Mesodermal cell (in vitro differentiated cells): ENCODE measurements around the gene LONRF2.

Source experiments
- H3K27ac ChIP-seq: 2 replicates; pipeline ENCODE4 v1.7.0; 2013; ENCODE audit warnings: mild to moderate bottlenecking, low read depth, low read length, moderate library complexity; ENCODE audit not compliant: severe bottlenecking
- H3K36me3 ChIP-seq: 2 replicates; pipeline ENCODE4 v1.7.1; 2013; ENCODE audit warnings: mild to moderate bottlenecking, low read length, moderate library complexity; ENCODE audit not compliant: control insufficient read depth, insufficient read depth
- H3K4me1 ChIP-seq: one replicate; pipeline ENCODE4 v1.7.1; 2013; ENCODE audit warnings: mild to moderate bottlenecking, low read length; ENCODE audit not compliant: insufficient read depth, control insufficient read depth, poor library complexity, severe bottlenecking
- H3K4me3 ChIP-seq: 2 replicates; pipeline ENCODE4 v1.7.0; 2013; ENCODE audit warnings: low read length, control low read depth, mild to moderate bottlenecking; ENCODE audit not compliant: insufficient read depth, poor library complexity, severe bottlenecking; ENCODE audit errors: extremely low read depth
- H3K9me3 ChIP-seq: 2 replicates; pipeline ENCODE4 v1.7.1; 2013; ENCODE audit warnings: mild to moderate bottlenecking, low read length, moderate library complexity; ENCODE audit not compliant: control insufficient read depth
- WGBS, 2 experiments: methylation state at CpG; one replicate each; pipeline ENCODE4 v1.1.5; 2013; ENCODE audit warnings: missing lambda C conversion rate in 2 of 2; ENCODE audit not compliant: insufficient coverage in 2 of 2; 5-methylcytosine and 5-hydroxymethylcytosine counted together

The LONRF2 gene

GRCh38 chr2:100274566-100275199 is 47.6 kb downstream of the LONRF2 start:
- Histone ChIP-seq H3K27ac (no peak overlapping the region), H3K36me3 (no peaks in the 10 kb centered on the region), H3K4me1 (peaks cover 3% of the 10 kb centered on the region), H3K9me3 (no peaks in the 10 kb centered on the region), H3K4me3 (no peak overlapping the region)
- 91 to 94% methylated on average over 16 of the region's 17 CpGs for WGBS, 2 experiments

DNA sequence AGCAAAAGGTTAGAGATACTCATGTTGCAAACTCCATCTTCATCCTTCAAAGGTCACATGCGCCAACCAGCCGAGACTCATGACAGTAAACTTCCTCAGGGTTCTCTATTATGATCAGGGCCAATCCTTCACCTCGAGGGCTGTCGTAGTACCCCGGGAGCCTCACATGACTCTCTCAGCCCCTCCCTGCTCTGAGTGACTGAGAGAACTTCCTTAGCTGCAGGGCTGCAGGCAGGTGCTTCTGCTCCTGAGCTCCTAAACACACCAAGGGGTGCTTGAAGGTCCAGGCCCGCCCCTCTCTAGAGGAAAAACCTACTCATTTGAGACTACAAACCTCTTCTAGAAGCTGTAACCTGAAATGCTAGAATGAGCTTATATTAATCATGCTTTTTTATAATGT is 48.2 kb downstream of the LONRF2 start:
- no peaks in the 10 kb centered on the region for H3K36me3 ChIP-seq
- H3K4me1 ChIP-seq, result peaks cover 3% of the 10 kb centered on the region
- H3K27ac ChIP-seq, result no peak overlapping the region
- H3K9me3 ChIP-seq, result no peaks in the 10 kb centered on the region
- H3K4me3 ChIP-seq, result no peak overlapping the region
- 80% methylated on average over 3 to 6 of the region's 6 CpGs for WGBS, 2 experiments

GRCh38 chr2:100273387-100273786 is 48.9 kb downstream of the LONRF2 start:
- Histone ChIP-seq H3K27ac (no peak overlapping the region), H3K4me3 (no peak overlapping the region), H3K9me3 (no peaks in the 10 kb centered on the region), H3K4me1 (peaks cover 3% of the 10 kb centered on the region), H3K36me3 (no peaks in the 10 kb centered on the region)
- no CpG with 5 or more reads among the region's 1 CpG for WGBS, 2 experiments

GRCh38 chr2:100272841-100273329 is 49.4 kb downstream of the LONRF2 start:
- Histone ChIP-seq H3K27ac (no peak overlapping the region), H3K36me3 (no peaks in the 10 kb centered on the region), H3K4me1 (peaks cover 3% of the 10 kb centered on the region), H3K4me3 (no peak overlapping the region), H3K9me3 (no peaks in the 10 kb centered on the region)
- 94% methylated on average over 7 to 8 of the region's 10 CpGs for WGBS, 2 experiments

GRCh38 chr2:100271210-100271609 is 51.1 kb downstream of the LONRF2 start:
- H3K9me3 ChIP-seq, result no peaks in the 10 kb centered on the region
- H3K4me1 ChIP-seq, result peaks cover 3% of the 10 kb centered on the region
- no peak overlapping the region for H3K4me3 ChIP-seq
- no peaks in the 10 kb centered on the region for H3K36me3 ChIP-seq
- H3K27ac ChIP-seq, result no peak overlapping the region
- WGBS, 2 experiments, result 100% methylated on average over 2 to 4 of the region's 5 CpGs

GRCh38 chr2:100270381-100271146 is 51.7 kb downstream of the LONRF2 start:
- 83 to 97% methylated on average over 2 to 9 of the region's 9 CpGs for WGBS, 2 experiments
- Histone ChIP-seq H3K36me3 (no peaks in the 10 kb centered on the region), H3K4me3 (no peak overlapping the region), H3K9me3 (no peaks in the 10 kb centered on the region), H3K27ac (no peak overlapping the region), H3K4me1 (peaks cover 3% of the 10 kb centered on the region)

GRCh38 chr2:100269889-100270288 is 52.4 kb downstream of the LONRF2 start:
- H3K4me1 ChIP-seq, result no peaks in the 10 kb centered on the region
- H3K4me3 ChIP-seq, result no peak overlapping the region
- no peaks in the 10 kb centered on the region for H3K9me3 ChIP-seq
- H3K27ac ChIP-seq, result no peak overlapping the region
- 91 to 100% methylated on average over 1 to 5 of the region's 5 CpGs for WGBS, 2 experiments
- H3K36me3 ChIP-seq, result no peaks in the 10 kb centered on the region

DNA sequence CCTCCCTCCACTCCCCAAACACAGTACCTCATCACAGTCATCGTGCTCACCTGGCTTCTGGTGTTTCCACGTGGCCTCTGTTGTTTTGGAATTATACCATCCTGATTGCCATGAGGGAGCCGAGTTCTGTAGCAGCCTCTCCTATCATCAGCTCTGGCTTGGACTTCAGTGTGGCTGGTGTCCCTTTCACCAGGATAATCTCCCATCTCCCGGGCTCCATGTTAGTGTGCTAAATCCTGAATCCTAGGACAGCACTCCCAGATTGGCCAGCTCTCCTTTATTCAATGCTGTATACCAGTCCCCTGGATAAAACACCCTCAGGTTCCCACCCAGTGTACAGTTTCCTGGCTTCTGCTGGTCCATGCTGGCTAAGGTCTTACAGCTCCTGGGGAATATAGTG is 53.3 kb downstream of the LONRF2 start:
- peaks cover under 1% of the 10 kb centered on the region for H3K4me1 ChIP-seq
- no peak overlapping the region for H3K27ac ChIP-seq
- H3K4me3 ChIP-seq, result no peak overlapping the region
- H3K9me3 ChIP-seq, result no peaks in the 10 kb centered on the region
- WGBS, 2 experiments, result 80 to 92% methylated on average over 4 of the region's 4 CpGs
- no peaks in the 10 kb centered on the region for H3K36me3 ChIP-seq

- Histone ChIP-seq H3K9me3 (no peaks in the 10 kb centered on the region), H3K36me3 (no peaks in the 10 kb centered on the region), H3K4me3 (no peak overlapping the region), H3K4me1 (peaks cover 10% of the 10 kb centered on the region), H3K27ac (no peak overlapping the region)
- 79 to 100% methylated on average over 2 of the region's 2 CpGs for WGBS, 2 experiments
Observed at GRCh38 chr2:100267751-100268150, 54.5 kb downstream of the LONRF2 start.

GRCh38 chr2:100266126-100266525 is 56.2 kb downstream of the LONRF2 start:
- Histone ChIP-seq H3K9me3 (no peaks in the 10 kb centered on the region), H3K27ac (no peak overlapping the region), H3K4me3 (no peak overlapping the region), H3K36me3 (no peaks in the 10 kb centered on the region), H3K4me1 (peaks cover 10% of the 10 kb centered on the region)
- WGBS, 2 experiments, result 91 to 98% methylated on average over 7 of the region's 7 CpGs

GRCh38 chr2:100265226-100265625 is 57.1 kb downstream of the LONRF2 start:
- H3K4me1 ChIP-seq, result peaks cover 10% of the 10 kb centered on the region
- WGBS, 2 experiments, result 93 to 100% methylated on average over 1 to 5 of the region's 9 CpGs
- H3K27ac ChIP-seq, result no peak overlapping the region
- H3K36me3 ChIP-seq, result no peaks in the 10 kb centered on the region
- H3K9me3 ChIP-seq, result no peaks in the 10 kb centered on the region
- no peak overlapping the region for H3K4me3 ChIP-seq
